Stimulated activated CD8-positive, alpha-beta memory T cell treated with anti-CD3 and anti-CD28 coated beads, Interleukin-4, amount 100 ng/mL, for 1 hour (primary cell): ENCODE measurements around the gene RILPL1.
"Not testable (repeated sequence)": the region's sequence is repeated elsewhere in the genome, so short reads cannot be mapped to it uniquely, and the experiment has no call there.

Experiments
- DNase-seq, 2 donors: peaks; one replicate each; pipeline ENCODE4 v3.0.0-alpha.2; 2020; ENCODE audit warnings: low read depth in 2 of 2, low spot score in 1 of 2

RILPL1 gene

GRCh38 chr12:123429101-123429500 lies 104.4 kb downstream of the RILPL1 start:
- not testable (repeated sequence) for DNase-seq

GRCh38 chr12:123428591-123428990 lies 104.9 kb downstream of the RILPL1 start:
- no peak for DNase-seq

GRCh38 chr12:123427036-123427769 lies 106.3 kb downstream of the RILPL1 start:
- DNase-seq, result no peak

- DNase-seq, result no peak
Measured at GRCh38 chr12:123421314-123421713, 112.2 kb downstream of the RILPL1 start.
